SK-N-SH (cell line): ENCODE data around the gene MOK. TPM values are rescaled to one million over a fixed set of nuclear protein-coding genes. Genes with fewer than 3 reads are reported as not detected.
A peak's percentile ranks its signal among the peaks of the same experiment; 100 is the strongest.

Experiments
- CTCF ChIA-PET: fragments of 300-600, 350-600 bp; formaldehyde crosslinking; extraction: SDS; loops from one replicate; lab custom pipeline; 2021; lab: Yijun Ruan, JAX
- POLR2A ChIA-PET: fragments of 350-600 bp; sonication (Branson Sonifier 250); formaldehyde crosslinking; extraction: SDS; loops from one replicate; lab custom pipeline; 2020; ENCODE audit warnings: antibody characterized with exemption, inconsistent platforms; lab: Yijun Ruan, JAX
- DNase-seq: peaks from one replicate; pipeline ENCODE4 v3.0.0; 2012
- H2AFZ ChIP-seq: fragments of 200-600 bp; sonication (generic); 2 replicates; pipeline ENCODE4 v1.8.1; 2016; ENCODE audit warnings: antibody characterized with exemption, mild to moderate bottlenecking, low read depth
- H3F3A ChIP-seq: fragments of 200-600 bp; sonication (generic); replicated peaks from 2 replicates; pipeline ENCODE3; 2016; ENCODE audit warnings: antibody characterized with exemption, mild to moderate bottlenecking; ENCODE audit not compliant: insufficient read depth
- H3K27ac ChIP-seq, 2 experiments: fragments of 200-500 bp in 1 of 2; fragments of 200-600 bp in 1 of 2; sonication (Bioruptor generic) in 1 of 2; sonication (generic), shearing (Covaris generic) in 1 of 2; 2 replicates each; pipeline versions ENCODE4 v1.5.1 to v1.6.1; 2014 to 2016; ENCODE audit warnings: low read depth in 2 of 2, inconsistent platforms in 1 of 2, low read length in 1 of 2, mild to moderate bottlenecking in 1 of 2, mixed read lengths in 1 of 2
- H3K27me3 ChIP-seq: fragments of 200-600 bp; sonication (generic), shearing (Covaris generic); 2 replicates; pipeline ENCODE4 v1.6.1; 2016; ENCODE audit warnings: mixed run types; ENCODE audit not compliant: insufficient read depth
- H3K36me3 ChIP-seq, 2 experiments: fragments of 200-500 bp in 1 of 2; fragments of 200-600 bp in 1 of 2; sonication (Bioruptor generic) in 1 of 2; sonication (generic) in 1 of 2; replicated peaks in 1 of 2; 2 replicates each; pipeline versions ENCODE3 to v1.5.1; 2014 to 2016; ENCODE audit warnings: low read length in 1 of 2, mild to moderate bottlenecking in 1 of 2; ENCODE audit not compliant: insufficient read depth in 2 of 2, control insufficient read depth in 1 of 2
- H3K4me1 ChIP-seq, 2 experiments: fragments of 200-500 bp in 1 of 2; fragments of 200-600 bp in 1 of 2; sonication (Bioruptor generic) in 1 of 2; sonication (generic), shearing (Covaris generic) in 1 of 2; 2 replicates each; pipeline versions ENCODE4 v1.5.1 to v1.6.1; 2014 to 2016; ENCODE audit warnings: low read depth in 1 of 2, low read length in 1 of 2, mixed run types in 1 of 2; ENCODE audit not compliant: insufficient read depth in 2 of 2, control insufficient read depth in 1 of 2
- H3K4me2 ChIP-seq: fragments of 200-600 bp; sonication (generic), shearing (Covaris generic); 2 replicates; pipeline ENCODE4 v1.6.1; 2017; ENCODE audit warnings: mixed run types
- H3K4me3 ChIP-seq, 2 experiments: fragments of 200-500 bp in 1 of 2; fragments of 200-600 bp in 1 of 2; sonication (Bioruptor generic) in 1 of 2; sonication (generic), shearing (Covaris generic) in 1 of 2; 2 replicates each; pipeline versions ENCODE4 v1.5.1 to v1.8.1; 2014 to 2016; ENCODE audit warnings: low read depth in 2 of 2, inconsistent platforms in 1 of 2, low read length in 1 of 2, mild to moderate bottlenecking in 1 of 2, mixed read lengths in 1 of 2, moderate library complexity in 1 of 2
- H3K79me2 ChIP-seq: fragments of 200-600 bp; sonication (generic); 2 replicates; pipeline ENCODE4 v1.8.1; 2017; ENCODE audit warnings: mild to moderate bottlenecking; ENCODE audit not compliant: insufficient read depth
- H3K9ac ChIP-seq: fragments of 200-600 bp; sonication (generic); 2 replicates; pipeline ENCODE4 v1.6.1; 2017; ENCODE audit warnings: mixed run types
- H3K9me2 ChIP-seq: fragments of 200-600 bp; sonication (generic); 2 replicates; pipeline ENCODE4 v1.6.1; 2017; ENCODE audit warnings: mixed run types
- H3K9me3 ChIP-seq: fragments of 200-600 bp; sonication (generic); 2 replicates; pipeline ENCODE4 v1.6.1; 2017; ENCODE audit warnings: mixed run types, mild to moderate bottlenecking, moderate library complexity
- H4K20me1 ChIP-seq: fragments of 200-600 bp; sonication (generic); 2 replicates; pipeline ENCODE4 v1.6.1; 2017; ENCODE audit warnings: mild to moderate bottlenecking, mixed run types; ENCODE audit not compliant: insufficient read depth
- CHD2 ChIP-seq: fragments of 150-350 bp; IDR thresholded peaks from 2 replicates; pipeline ENCODE4 v1.6.1; 2018; ENCODE audit warnings: low read length; ENCODE audit not compliant: partially characterized antibody
- GABPA ChIP-seq: IDR thresholded peaks from 2 replicates; pipeline ENCODE4 v1.4.0; 2012; ENCODE audit warnings: low read depth, mild to moderate bottlenecking
- GATA2 ChIP-seq: sonication (generic); formaldehyde crosslinking; IDR thresholded peaks from 2 replicates; pipeline ENCODE4 v1.5.0; 2020; ENCODE audit warnings: mild to moderate bottlenecking, missing genetic modification reagents
- JUND ChIP-seq: IDR thresholded peaks from 2 replicates; pipeline ENCODE4 v1.4.0; 2012
- MEF2A ChIP-seq: IDR thresholded peaks from 2 replicates; pipeline ENCODE4 v1.4.0; 2012; ENCODE audit warnings: low read depth, borderline replicate concordance
- RAD21 ChIP-seq: IDR thresholded peaks from 2 replicates; pipeline ENCODE4 v1.6.1; 2012; ENCODE audit warnings: mild to moderate bottlenecking, low read length
- RCOR1 ChIP-seq: fragments of 150-350 bp; IDR thresholded peaks from 2 replicates; pipeline ENCODE4 v1.6.1; 2017; ENCODE audit warnings: antibody characterized with exemption, low read length
- RFX5 ChIP-seq: IDR thresholded peaks from 2 replicates; pipeline ENCODE4 v1.6.1; 2012; ENCODE audit warnings: mild to moderate bottlenecking, improper control_type of control experiment, low read length
- RXRA ChIP-seq: IDR thresholded peaks from 2 replicates; pipeline ENCODE4 v1.4.0; 2012; ENCODE audit warnings: low read depth, mild to moderate bottlenecking, borderline replicate concordance
- SIN3A ChIP-seq: IDR thresholded peaks from 2 replicates; pipeline ENCODE4 v1.6.1; 2012; ENCODE audit warnings: low read depth, mild to moderate bottlenecking, low read length, moderate library complexity, borderline replicate concordance
- SMC3 ChIP-seq: IDR thresholded peaks from 2 replicates; pipeline ENCODE4 v1.6.1; 2012; ENCODE audit warnings: low read depth, low read length, improper control_type of control experiment
- TEAD4 ChIP-seq: IDR thresholded peaks from 2 replicates; pipeline ENCODE4 v1.4.0; 2012; ENCODE audit warnings: mild to moderate bottlenecking, borderline replicate concordance; ENCODE audit not compliant: insufficient read depth
- WGBS: methylation state at CpG from one replicate; pipeline ENCODE4 v1.1.6; 2017; ENCODE audit warnings: low lambda C conversion rate; 5-methylcytosine and 5-hydroxymethylcytosine counted together
- polyA plus RNA-seq, 3 experiments: library from polyadenylated mRNA; depleted of rRNA; stranded (reverse); fragments of >200 nt; gene quantifications; 2 replicates each; pipeline ENCODE4 v1.2.3, GENCODE V29; 2012
- TF ChIP-seq, protein P1 (sequence below): IDR thresholded peaks from 2 replicates; pipeline ENCODE4 v1.6.1; 2012; ENCODE audit warnings: mild to moderate bottlenecking, low read depth, low read length, moderate library complexity
- TF ChIP-seq, protein P2 (sequence below): IDR thresholded peaks from 2 replicates; pipeline ENCODE4 v1.4.0; 2012; ENCODE audit warnings: low read depth
- TF ChIP-seq, protein P3 (sequence below): fragments of 150-350 bp; IDR thresholded peaks from 2 replicates; pipeline ENCODE4 v1.6.1; 2016; ENCODE audit warnings: mild to moderate bottlenecking, low read depth, low read length
- TF ChIP-seq, protein P4 (sequence below): IDR thresholded peaks from 2 replicates; pipeline ENCODE4 v1.4.0; 2012; ENCODE audit warnings: low read depth, borderline replicate concordance

The MOK gene
- polyA plus RNA-seq, 1 of the 3 experiments (the other 2 are of a cell fraction) = 13.3 TPM

DNA sequence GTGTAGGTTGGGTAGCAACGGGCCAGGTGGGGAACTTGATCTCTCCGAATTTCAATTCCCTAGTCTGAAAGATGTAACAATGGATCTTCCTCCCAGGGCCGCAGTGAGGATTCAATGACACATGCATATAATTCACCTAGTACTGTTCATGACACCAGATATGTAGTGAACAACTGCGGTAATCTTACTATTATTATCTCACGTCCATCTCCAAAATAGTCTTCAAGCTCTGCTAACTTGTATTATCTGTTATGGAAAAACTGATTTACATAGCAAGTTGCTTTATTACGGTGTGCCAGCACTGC, 26.4 kb downstream of the MOK start:
- H3K9me2 ChIP-seq = no peaks in the 10 kb centered on the region
- POLR2A ChIA-PET = no interaction called here
- TF ChIP-seq RFX5 (no peak), RAD21 (no peak), MEF2A (no peak), TEAD4 (no peak), RXRA (no peak), GABPA (no peak), SIN3A (no peak), SMC3 (no peak), CHD2 (no peak), GATA2 (CRISPR knock-in tag) (no peak), JUND (no peak), RCOR1 (no peak)
- TF ChIP-seq, protein P1, sequence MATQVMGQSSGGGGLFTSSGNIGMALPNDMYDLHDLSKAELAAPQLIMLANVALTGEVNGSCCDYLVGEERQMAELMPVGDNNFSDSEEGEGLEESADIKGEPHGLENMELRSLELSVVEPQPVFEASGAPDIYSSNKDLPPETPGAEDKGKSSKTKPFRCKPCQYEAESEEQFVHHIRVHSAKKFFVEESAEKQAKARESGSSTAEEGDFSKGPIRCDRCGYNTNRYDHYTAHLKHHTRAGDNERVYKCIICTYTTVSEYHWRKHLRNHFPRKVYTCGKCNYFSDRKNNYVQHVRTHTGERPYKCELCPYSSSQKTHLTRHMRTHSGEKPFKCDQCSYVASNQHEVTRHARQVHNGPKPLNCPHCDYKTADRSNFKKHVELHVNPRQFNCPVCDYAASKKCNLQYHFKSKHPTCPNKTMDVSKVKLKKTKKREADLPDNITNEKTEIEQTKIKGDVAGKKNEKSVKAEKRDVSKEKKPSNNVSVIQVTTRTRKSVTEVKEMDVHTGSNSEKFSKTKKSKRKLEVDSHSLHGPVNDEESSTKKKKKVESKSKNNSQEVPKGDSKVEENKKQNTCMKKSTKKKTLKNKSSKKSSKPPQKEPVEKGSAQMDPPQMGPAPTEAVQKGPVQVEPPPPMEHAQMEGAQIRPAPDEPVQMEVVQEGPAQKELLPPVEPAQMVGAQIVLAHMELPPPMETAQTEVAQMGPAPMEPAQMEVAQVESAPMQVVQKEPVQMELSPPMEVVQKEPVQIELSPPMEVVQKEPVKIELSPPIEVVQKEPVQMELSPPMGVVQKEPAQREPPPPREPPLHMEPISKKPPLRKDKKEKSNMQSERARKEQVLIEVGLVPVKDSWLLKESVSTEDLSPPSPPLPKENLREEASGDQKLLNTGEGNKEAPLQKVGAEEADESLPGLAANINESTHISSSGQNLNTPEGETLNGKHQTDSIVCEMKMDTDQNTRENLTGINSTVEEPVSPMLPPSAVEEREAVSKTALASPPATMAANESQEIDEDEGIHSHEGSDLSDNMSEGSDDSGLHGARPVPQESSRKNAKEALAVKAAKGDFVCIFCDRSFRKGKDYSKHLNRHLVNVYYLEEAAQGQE = no peak
- TF ChIP-seq, protein P2, sequence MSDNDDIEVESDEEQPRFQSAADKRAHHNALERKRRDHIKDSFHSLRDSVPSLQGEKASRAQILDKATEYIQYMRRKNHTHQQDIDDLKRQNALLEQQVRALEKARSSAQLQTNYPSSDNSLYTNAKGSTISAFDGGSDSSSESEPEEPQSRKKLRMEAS = no peak
- TF ChIP-seq, protein P3, sequence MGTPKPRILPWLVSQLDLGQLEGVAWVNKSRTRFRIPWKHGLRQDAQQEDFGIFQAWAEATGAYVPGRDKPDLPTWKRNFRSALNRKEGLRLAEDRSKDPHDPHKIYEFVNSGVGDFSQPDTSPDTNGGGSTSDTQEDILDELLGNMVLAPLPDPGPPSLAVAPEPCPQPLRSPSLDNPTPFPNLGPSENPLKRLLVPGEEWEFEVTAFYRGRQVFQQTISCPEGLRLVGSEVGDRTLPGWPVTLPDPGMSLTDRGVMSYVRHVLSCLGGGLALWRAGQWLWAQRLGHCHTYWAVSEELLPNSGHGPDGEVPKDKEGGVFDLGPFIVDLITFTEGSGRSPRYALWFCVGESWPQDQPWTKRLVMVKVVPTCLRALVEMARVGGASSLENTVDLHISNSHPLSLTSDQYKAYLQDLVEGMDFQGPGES = no peak
- TF ChIP-seq, protein P4, sequence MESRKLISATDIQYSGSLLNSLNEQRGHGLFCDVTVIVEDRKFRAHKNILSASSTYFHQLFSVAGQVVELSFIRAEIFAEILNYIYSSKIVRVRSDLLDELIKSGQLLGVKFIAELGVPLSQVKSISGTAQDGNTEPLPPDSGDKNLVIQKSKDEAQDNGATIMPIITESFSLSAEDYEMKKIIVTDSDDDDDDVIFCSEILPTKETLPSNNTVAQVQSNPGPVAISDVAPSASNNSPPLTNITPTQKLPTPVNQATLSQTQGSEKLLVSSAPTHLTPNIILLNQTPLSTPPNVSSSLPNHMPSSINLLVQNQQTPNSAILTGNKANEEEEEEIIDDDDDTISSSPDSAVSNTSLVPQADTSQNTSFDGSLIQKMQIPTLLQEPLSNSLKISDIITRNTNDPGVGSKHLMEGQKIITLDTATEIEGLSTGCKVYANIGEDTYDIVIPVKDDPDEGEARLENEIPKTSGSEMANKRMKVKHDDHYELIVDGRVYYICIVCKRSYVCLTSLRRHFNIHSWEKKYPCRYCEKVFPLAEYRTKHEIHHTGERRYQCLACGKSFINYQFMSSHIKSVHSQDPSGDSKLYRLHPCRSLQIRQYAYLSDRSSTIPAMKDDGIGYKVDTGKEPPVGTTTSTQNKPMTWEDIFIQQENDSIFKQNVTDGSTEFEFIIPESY = no peak
- TF ChIP-seq, all 33 proteins: peak for 0
- no peaks in the 10 kb centered on the region for H3K9me3 ChIP-seq
- no peak overlapping the region for H3K4me2 ChIP-seq
- H3K27me3 ChIP-seq = no peaks in the 10 kb centered on the region
- H3F3A ChIP-seq = peaks cover 26% of the 10 kb centered on the region
- CTCF ChIA-PET = interaction anchor here (0.9 kb wide), 1 partner anchor 10 kb away, joined by 3 read pairs; no protein-coding TSS in a partner anchor
- peaks cover 2 to 23% of the 10 kb centered on the region in 2 experiments; a peak in 2 of 4 replicates for H3K4me1 ChIP-seq
- H3K27ac ChIP-seq = peak overlapping the region in 1 of 2 experiments; percentile 84; a peak in 1 of 4 replicates
- no peak overlapping the region for H3K9ac ChIP-seq
- DNase-seq = no peak
- no peaks in the 10 kb centered on the region for H4K20me1 ChIP-seq
- H3K79me2 ChIP-seq = no peaks in the 10 kb centered on the region
- peaks cover 0 to 8% of the 10 kb centered on the region in 2 experiments for H3K36me3 ChIP-seq
- no peak overlapping the region for H3K4me3 ChIP-seq
- WGBS = 95% methylated on average over 6 of the region's 6 CpGs
- H2AFZ ChIP-seq = no peak overlapping the region
